ENCODE results near the gene CHST15.

The CHST15 gene

GRCh38 chr10:124050021-124051015 lies 43.1 kb downstream of the CHST15 start:
- Histone ChIP-seq H3K36me3 (ENCODE audit: control insufficient read depth, insufficient read depth, low read length) (no peaks in the 10 kb centered on the region), H3K4me3 (ENCODE audit: extremely low read depth, insufficient read depth, low read length, poor library complexity, severe bottlenecking) (no peak overlapping the region), H3K9me3 (ENCODE audit: control insufficient read depth, low read length) (peaks cover 4% of the 10 kb centered on the region), H3K27ac (ENCODE audit: low read depth, low read length, severe bottlenecking) (no peak overlapping the region), H3K4me1 (ENCODE audit: control insufficient read depth, insufficient read depth, low read length, poor library complexity, severe bottlenecking) (peaks cover 17% of the 10 kb centered on the region)
- 92 to 94% methylated on average over 13 to 14 of the region's 17 CpGs for WGBS, 2 experiments (ENCODE audit: insufficient coverage in 2 of 2)

- H3K9me3 ChIP-seq (ENCODE audit: control insufficient read depth, low read length): peaks cover 4% of the 10 kb centered on the region
- H3K4me1 ChIP-seq (ENCODE audit: control insufficient read depth, insufficient read depth, low read length, poor library complexity, severe bottlenecking): peaks cover 17% of the 10 kb centered on the region
- H3K36me3 ChIP-seq (ENCODE audit: control insufficient read depth, insufficient read depth, low read length): no peaks in the 10 kb centered on the region
- no peak overlapping the region for H3K4me3 ChIP-seq (ENCODE audit: extremely low read depth, insufficient read depth, low read length, poor library complexity, severe bottlenecking)
- WGBS, 2 experiments (ENCODE audit: insufficient coverage in 2 of 2): 100% methylated on average over 1 of the region's 5 CpGs
- H3K27ac ChIP-seq (ENCODE audit: low read depth, low read length, severe bottlenecking): no peak overlapping the region
Measured at GRCh38 chr10:124049484-124049883, 43.9 kb downstream of the CHST15 start.

- H3K4me3 ChIP-seq (ENCODE audit: extremely low read depth, insufficient read depth, low read length, poor library complexity, severe bottlenecking): no peak overlapping the region
- peaks cover 4% of the 10 kb centered on the region for H3K9me3 ChIP-seq (ENCODE audit: control insufficient read depth, low read length)
- 86 to 87% methylated on average over 15 to 17 of the region's 19 CpGs for WGBS, 2 experiments (ENCODE audit: insufficient coverage in 2 of 2)
- no peaks in the 10 kb centered on the region for H3K36me3 ChIP-seq (ENCODE audit: control insufficient read depth, insufficient read depth, low read length)
- H3K27ac ChIP-seq (ENCODE audit: low read depth, low read length, severe bottlenecking): no peak overlapping the region
- H3K4me1 ChIP-seq (ENCODE audit: control insufficient read depth, insufficient read depth, low read length, poor library complexity, severe bottlenecking): peaks cover 10% of the 10 kb centered on the region
Measured at GRCh38 chr10:124048371-124049290, 44.8 kb downstream of the CHST15 start.

- WGBS, 2 experiments (ENCODE audit: insufficient coverage in 2 of 2): 98 to 100% methylated on average over 4 of the region's 6 CpGs
- Histone ChIP-seq H3K27ac (ENCODE audit: low read depth, low read length, severe bottlenecking) (no peak overlapping the region), H3K4me3 (ENCODE audit: extremely low read depth, insufficient read depth, low read length, poor library complexity, severe bottlenecking) (no peak overlapping the region)
Measured at GRCh38 chr10:124047427-124048152, 45.8 kb downstream of the CHST15 start.

GRCh38 chr10:124045801-124046355 lies 47.5 kb downstream of the CHST15 start:
- WGBS, 2 experiments (ENCODE audit: insufficient coverage in 2 of 2): 93 to 97% methylated on average over 14 to 16 of the region's 18 CpGs
- Histone ChIP-seq H3K4me3 (ENCODE audit: extremely low read depth, insufficient read depth, low read length, poor library complexity, severe bottlenecking) (no peak overlapping the region), H3K27ac (ENCODE audit: low read depth, low read length, severe bottlenecking) (no peak overlapping the region), H3K9me3 (ENCODE audit: control insufficient read depth, low read length) (peaks cover 4% of the 10 kb centered on the region), H3K4me1 (ENCODE audit: control insufficient read depth, insufficient read depth, low read length, poor library complexity, severe bottlenecking) (peaks cover 7% of the 10 kb centered on the region), H3K36me3 (ENCODE audit: control insufficient read depth, insufficient read depth, low read length) (no peaks in the 10 kb centered on the region)

More at GRCh38 chr10:124047427-124048152, 45.8 kb downstream of the CHST15 start:
- Histone ChIP-seq H3K36me3 (ENCODE audit: control insufficient read depth, insufficient read depth, low read length) (no peaks in the 10 kb centered on the region), H3K4me1 (ENCODE audit: control insufficient read depth, insufficient read depth, low read length, poor library complexity, severe bottlenecking) (peaks cover 7% of the 10 kb centered on the region), H3K9me3 (ENCODE audit: control insufficient read depth, low read length) (peaks cover 4% of the 10 kb centered on the region)

- Histone ChIP-seq H3K4me1 (ENCODE audit: control insufficient read depth, insufficient read depth, low read length, poor library complexity, severe bottlenecking) (peaks cover 7% of the 10 kb centered on the region), H3K27ac (ENCODE audit: low read depth, low read length, severe bottlenecking) (no peak overlapping the region), H3K9me3 (ENCODE audit: control insufficient read depth, low read length) (peaks cover 4% of the 10 kb centered on the region), H3K36me3 (ENCODE audit: control insufficient read depth, insufficient read depth, low read length) (no peaks in the 10 kb centered on the region), H3K4me3 (ENCODE audit: extremely low read depth, insufficient read depth, low read length, poor library complexity, severe bottlenecking) (no peak overlapping the region)
- WGBS, 2 experiments (ENCODE audit: insufficient coverage in 2 of 2): 90 to 94% methylated on average over 4 to 5 of the region's 6 CpGs
Measured at GRCh38 chr10:124045276-124045675, 48.1 kb downstream of the CHST15 start.

- H3K4me3 ChIP-seq (ENCODE audit: extremely low read depth, insufficient read depth, low read length, poor library complexity, severe bottlenecking): no peak overlapping the region
- 95 to 97% methylated on average over 36 to 39 of the region's 40 CpGs for WGBS, 2 experiments (ENCODE audit: insufficient coverage in 2 of 2)
- no peaks in the 10 kb centered on the region for H3K36me3 ChIP-seq (ENCODE audit: control insufficient read depth, insufficient read depth, low read length)
- no peak overlapping the region for H3K27ac ChIP-seq (ENCODE audit: low read depth, low read length, severe bottlenecking)
- H3K9me3 ChIP-seq (ENCODE audit: control insufficient read depth, low read length): peaks cover 4% of the 10 kb centered on the region
- H3K4me1 ChIP-seq (ENCODE audit: control insufficient read depth, insufficient read depth, low read length, poor library complexity, severe bottlenecking): peaks cover 3% of the 10 kb centered on the region
Measured at GRCh38 chr10:124044143-124044862, 49.1 kb downstream of the CHST15 start.

- Histone ChIP-seq H3K27ac (ENCODE audit: low read depth, low read length, severe bottlenecking) (no peak overlapping the region), H3K4me1 (ENCODE audit: control insufficient read depth, insufficient read depth, low read length, poor library complexity, severe bottlenecking) (peaks cover under 1% of the 10 kb centered on the region), H3K9me3 (ENCODE audit: control insufficient read depth, low read length) (peaks cover 4% of the 10 kb centered on the region), H3K36me3 (ENCODE audit: control insufficient read depth, insufficient read depth, low read length) (no peaks in the 10 kb centered on the region), H3K4me3 (ENCODE audit: extremely low read depth, insufficient read depth, low read length, poor library complexity, severe bottlenecking) (no peak overlapping the region)
- WGBS, 2 experiments (ENCODE audit: insufficient coverage in 2 of 2): 89 to 91% methylated on average over 8 to 10 of the region's 12 CpGs
Measured at GRCh38 chr10:124043310-124044142, 49.9 kb downstream of the CHST15 start.

GRCh38 chr10:124042656-124043309 lies 50.6 kb downstream of the CHST15 start:
- Histone ChIP-seq H3K27ac (ENCODE audit: low read depth, low read length, severe bottlenecking) (no peak overlapping the region), H3K4me1 (ENCODE audit: control insufficient read depth, insufficient read depth, low read length, poor library complexity, severe bottlenecking) (no peaks in the 10 kb centered on the region), H3K4me3 (ENCODE audit: extremely low read depth, insufficient read depth, low read length, poor library complexity, severe bottlenecking) (no peak overlapping the region), H3K36me3 (ENCODE audit: control insufficient read depth, insufficient read depth, low read length) (no peaks in the 10 kb centered on the region), H3K9me3 (ENCODE audit: control insufficient read depth, low read length) (peaks cover 4% of the 10 kb centered on the region)
- WGBS, 2 experiments (ENCODE audit: insufficient coverage in 2 of 2): 90 to 95% methylated on average over 5 to 7 of the region's 8 CpGs
